Esophagus muscularis mucosa (tissue), 3 donors: ENCODE results near the gene BAG5.

Experiments
- POLR2A ChIP-seq: fragments of 450-650 bp; IDR thresholded peaks from one replicate; pipeline ENCODE4 v1.6.1; 2017; ENCODE audit warnings: antibody characterized with exemption, moderate library complexity, mild to moderate bottlenecking, low read depth
- TF ChIP-seq, protein P1 (sequence below), 3 experiments: fragments of 200-600 bp in 2 of 3; fragments of 450-650 bp in 1 of 3; sonication (generic) in 2 of 3; IDR thresholded peaks; one replicate each; pipeline ENCODE4 v1.5.1; 2017 to 2019; ENCODE audit warnings: antibody characterized with exemption in 3 of 3, mild to moderate bottlenecking in 2 of 3, moderate library complexity in 1 of 3

DNA sequence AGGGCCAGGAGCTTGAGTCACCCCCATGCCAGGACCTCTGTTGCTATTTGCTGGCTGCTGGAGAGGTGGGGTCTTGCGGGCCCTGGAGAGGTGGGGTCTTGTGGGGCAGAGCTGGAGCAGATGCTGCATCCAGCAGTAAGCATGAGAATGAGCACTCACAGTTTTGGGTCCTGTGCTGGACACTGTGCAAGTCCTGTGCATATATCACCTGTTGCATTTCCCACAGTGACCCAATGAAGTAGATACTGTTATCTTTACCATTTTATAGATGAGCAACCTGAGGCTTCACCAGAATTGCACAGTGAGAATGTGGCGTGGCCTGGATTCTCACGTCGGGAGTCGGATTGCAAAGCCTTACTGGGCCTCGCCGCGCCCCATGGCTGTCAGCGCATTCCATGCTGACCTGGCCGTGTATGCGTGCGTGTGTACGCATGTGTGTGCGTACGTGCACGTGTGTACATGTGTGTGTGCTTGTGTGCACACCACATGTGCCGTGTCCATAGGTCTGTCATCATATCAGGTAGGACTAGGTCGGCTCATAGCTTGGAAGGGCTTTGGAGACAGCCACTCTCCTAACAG lies 12.3 kb upstream of the BAG5 start:
- TF ChIP-seq POLR2A, result no peak
- TF ChIP-seq, protein P1, sequence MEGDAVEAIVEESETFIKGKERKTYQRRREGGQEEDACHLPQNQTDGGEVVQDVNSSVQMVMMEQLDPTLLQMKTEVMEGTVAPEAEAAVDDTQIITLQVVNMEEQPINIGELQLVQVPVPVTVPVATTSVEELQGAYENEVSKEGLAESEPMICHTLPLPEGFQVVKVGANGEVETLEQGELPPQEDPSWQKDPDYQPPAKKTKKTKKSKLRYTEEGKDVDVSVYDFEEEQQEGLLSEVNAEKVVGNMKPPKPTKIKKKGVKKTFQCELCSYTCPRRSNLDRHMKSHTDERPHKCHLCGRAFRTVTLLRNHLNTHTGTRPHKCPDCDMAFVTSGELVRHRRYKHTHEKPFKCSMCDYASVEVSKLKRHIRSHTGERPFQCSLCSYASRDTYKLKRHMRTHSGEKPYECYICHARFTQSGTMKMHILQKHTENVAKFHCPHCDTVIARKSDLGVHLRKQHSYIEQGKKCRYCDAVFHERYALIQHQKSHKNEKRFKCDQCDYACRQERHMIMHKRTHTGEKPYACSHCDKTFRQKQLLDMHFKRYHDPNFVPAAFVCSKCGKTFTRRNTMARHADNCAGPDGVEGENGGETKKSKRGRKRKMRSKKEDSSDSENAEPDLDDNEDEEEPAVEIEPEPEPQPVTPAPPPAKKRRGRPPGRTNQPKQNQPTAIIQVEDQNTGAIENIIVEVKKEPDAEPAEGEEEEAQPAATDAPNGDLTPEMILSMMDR (IDR thresholded peaks at IDR 0.05), result no peak
